ENCODE results near the gene GATB.

The GATB gene, protein sequence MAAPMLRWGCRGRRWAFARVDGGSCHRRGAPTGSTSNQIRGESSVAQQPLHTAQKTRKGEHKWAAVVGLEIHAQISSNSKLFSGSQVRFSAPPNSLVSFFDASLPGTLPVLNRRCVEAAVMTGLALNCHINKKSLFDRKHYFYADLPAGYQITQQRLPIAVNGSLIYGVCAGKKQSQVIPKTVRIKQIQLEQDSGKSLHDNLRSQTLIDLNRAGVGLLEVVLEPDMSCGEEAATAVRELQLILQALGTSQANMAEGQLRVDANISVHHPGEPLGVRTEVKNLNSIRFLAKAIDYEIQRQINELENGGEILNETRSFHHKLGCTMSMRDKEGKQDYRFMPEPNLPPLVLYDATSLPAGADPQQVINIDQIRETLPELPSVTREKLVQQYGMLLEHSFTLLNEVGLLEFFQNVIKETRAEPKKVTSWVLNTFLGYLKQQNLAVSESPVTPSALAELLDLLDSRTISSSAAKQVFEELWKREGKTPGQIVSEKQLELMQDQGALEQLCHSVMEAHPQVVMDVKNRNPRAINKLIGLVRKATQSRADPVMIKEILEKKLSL

DNA sequence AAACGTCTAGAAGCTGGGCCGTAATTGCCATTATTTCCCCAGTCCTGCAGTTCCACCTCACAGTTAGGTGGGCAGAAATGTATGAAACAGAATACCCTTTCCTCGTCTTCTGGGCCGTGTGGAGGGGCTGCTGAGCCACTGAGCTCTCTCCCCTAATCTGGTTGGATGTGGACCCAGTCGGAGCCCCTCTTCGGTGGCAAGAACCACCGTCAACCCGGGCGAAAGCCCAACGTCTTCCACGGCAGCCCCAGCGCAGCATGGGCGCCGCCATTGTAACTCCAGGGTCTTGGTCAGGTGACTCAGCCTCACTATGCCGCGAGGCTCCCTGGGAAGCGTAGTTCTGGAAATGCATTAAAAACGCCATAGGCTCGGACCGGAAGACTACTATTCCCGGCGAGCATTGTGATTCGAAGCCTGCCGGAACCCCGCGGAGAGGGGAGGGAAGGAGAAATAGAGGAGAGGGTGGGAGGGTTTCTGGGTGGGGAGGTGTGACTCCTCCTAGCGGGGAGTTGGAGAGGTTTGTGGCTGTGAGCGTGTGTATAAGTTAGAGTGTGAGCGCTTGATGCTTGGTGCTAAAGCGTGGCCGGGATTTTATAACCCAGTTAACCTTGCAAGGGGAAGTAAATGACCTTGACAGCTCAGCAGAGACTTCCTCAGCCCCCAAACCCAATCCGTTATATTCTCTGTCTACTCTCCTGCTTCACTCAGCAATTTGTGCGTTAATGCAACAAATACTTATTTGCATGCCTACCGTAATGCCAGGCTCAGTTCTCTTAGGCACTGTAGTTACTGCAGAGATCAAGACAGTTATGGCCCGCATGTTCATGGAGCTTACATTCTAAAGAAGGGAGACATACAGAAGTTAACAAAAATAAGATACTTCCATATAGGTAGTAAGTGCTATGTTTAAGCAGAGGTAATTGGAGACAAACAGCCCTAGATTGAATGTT, at the start of gene GATB:
Gene GATB, minus strand, starts transcription at position 296 of the 950 bp plus-strand sequence. Its CDS starts 25 bp downstream, at position 271.
- DNase-seq (ENCODE audit: low spot score) = peak; percentile 94

DNA sequence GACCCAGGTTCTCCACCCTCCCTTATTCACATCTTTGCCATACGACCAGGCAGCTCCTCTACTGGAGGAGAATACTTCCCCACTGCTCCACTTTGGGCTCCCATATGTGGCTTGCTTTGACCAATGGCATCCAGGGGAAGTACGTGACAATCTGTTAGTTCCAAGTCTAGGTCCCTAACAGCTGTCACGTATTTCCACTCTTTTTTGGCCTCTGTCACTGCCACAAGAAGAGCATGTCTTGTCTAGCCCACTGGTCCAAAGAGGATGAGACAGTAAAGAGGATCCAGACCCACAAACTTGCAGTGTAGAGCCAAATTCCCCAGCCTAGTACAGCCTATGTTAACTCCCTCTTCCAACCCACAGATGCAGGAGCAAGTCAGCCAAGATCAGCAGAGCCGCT, 49.7 kb upstream of the GATB start:
- no peak for DNase-seq (ENCODE audit: low spot score)

DNA sequence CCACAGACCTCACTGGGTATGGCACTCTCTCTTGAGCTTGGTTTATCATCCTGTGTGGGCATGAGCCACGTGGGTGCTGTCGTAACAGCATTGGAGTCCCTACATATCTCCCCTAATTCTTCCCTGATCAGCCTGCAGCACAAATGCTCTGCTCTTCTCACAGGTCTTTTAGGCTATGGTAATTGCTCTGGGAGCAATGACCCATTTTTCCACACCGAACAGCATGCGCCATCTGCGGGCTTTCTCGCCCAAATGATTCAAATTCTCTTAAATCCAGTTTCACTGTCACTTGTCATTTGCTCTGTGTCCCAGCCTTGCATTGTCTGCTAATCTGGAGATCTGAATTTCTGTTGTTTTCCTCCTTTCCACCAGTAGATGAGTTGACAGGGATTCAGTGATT, 48.9 kb upstream of the GATB start:
- no peak for DNase-seq (ENCODE audit: low spot score)

DNA sequence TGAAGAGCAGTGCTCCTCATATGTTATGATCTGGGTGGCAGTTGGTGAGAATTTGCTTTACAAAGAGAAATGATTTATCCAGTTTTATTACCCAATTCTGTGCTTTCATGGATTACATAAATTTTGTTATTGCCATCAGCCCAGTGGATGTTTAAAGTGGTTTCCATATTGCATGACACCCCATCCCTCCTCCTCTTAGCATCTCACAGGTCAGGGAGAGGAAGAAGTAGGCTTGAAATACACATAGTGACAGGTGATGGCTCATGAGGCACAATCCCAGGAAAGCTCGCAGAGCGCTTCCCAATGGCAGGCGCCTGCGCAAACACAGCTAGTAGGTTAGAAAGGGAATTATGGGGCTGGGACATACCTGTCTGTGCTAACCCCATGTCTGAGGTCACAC, 47.7 kb upstream of the GATB start:
- no peak for DNase-seq (ENCODE audit: low spot score)

DNA sequence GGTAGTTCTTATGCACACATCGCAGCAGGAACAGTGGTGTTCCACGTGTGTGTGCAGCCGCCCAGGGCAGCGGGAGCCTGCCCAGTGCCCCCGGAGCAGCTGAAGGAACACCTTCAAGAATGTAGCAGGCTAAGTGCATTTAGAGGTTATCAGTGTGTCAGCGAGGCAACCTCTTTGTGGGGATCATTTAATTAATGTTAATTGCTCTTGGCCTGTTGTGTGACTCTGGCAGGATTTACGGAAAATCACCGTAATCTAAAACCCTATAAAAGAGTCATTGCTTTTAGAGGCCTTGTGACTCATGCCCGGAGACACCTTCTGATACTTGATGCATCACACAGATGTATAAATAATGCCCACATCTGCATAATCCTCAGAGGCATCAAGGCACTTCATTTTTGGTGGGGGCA, 47.3 kb upstream of the GATB start:
- DNase-seq (ENCODE audit: low spot score) = no peak

DNA sequence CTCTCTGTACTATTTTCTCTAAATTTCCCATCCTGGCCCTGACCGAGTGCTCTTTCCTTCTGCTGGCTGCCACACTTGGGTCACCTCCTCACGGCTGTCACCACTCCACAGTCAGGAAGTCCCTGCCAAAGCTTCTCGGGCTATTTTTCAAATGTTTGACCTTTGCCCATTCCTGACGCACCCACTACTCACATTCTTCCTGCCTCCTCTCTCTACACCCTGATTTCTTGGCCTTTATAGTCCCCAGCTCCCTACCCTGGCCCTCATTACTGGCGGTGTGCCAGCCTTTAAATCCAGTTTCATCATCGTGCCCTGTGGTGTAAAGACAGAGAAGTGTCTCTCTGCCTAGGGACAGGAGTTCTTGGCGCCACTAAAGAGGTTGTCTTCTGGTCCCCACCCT, 46.4 kb upstream of the GATB start:
- no peak for DNase-seq (ENCODE audit: low spot score)

DNA sequence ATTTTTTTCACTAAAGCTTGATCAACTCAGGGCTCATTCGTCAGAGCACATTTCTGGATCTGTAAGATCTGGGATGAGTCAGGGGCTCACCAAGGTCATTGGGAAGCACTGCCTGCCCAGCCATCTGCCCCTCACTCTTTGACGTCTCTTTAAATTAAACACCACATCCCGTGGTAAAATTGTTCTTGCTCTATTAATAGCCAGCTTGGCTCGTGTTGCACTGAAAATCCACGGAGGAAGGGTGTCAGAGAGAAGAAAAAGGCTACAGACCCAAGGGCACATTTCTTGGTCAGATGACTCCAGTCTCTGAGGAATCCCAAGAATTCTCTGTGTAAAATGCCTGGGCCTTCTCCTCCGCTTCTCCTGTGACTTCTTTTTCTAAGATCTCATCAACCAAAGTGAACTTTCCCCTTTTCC, 45.7 kb upstream of the GATB start:
- no peak for DNase-seq (ENCODE audit: low spot score)

DNA sequence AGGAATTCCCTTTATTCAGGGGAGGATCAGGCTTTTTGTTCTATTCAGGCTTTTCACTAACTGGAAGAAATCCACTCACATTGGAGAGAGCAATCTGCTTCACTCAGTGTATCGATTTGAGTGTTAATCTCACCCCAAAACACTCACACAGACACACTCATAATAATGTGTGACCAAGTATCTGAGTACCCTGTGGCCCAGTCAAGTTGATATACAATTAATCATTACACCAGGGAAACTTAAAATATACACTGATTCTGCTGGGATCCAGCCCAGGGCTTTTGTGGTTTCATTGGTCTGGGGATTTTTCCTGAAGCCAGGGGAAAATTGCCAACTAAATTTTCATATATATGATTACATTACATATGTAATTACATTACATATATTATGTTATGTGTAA, 44.0 kb upstream of the GATB start:
- DNase-seq (ENCODE audit: low spot score) = no peak

DNA sequence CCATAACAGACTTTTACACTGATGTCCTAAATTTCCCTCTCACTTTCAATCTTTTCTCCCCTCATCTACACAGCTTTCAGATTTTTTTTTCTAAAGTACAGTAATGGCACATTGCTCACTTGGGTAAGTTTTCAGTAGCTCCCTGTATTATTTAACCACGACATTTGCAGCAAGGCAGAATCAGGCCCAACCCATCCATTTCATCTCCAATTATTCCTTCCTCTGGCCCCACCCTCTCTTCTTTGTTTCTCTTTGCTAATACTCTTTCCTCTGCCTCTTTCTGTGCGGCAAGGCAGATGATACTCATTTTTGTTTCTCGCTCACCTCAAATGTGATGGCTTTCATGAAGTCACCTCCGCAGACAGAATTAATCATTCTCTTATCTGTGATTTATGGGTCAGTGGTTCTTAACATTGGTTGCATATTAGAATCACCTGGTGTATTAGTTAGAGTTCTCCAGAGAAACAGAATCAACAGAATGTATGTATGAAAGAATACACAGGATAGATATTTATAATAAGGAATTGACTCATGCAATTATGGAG, 43.4 kb upstream of the GATB start:
- no peak for DNase-seq (ENCODE audit: low spot score)

DNA sequence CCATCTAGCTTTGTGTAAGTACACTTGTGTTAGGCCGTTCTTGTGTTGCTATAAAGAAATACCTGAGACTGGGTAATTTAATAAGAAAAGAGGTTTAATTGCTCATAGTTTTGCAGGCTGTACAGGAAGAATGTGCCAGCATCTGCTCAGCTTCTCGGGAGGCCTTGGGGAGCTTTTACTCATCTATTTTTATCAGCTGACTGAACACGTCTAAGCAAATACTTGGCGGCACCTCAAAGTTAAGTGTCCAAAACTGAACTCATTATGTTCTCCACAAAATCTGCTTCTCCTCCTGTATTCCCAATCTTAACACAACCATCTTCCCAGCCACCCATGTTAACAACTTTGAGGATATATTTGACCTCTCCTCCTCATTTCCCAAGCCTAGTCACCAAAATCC, 42.4 kb upstream of the GATB start:
- DNase-seq (ENCODE audit: low spot score) = no peak

DNA sequence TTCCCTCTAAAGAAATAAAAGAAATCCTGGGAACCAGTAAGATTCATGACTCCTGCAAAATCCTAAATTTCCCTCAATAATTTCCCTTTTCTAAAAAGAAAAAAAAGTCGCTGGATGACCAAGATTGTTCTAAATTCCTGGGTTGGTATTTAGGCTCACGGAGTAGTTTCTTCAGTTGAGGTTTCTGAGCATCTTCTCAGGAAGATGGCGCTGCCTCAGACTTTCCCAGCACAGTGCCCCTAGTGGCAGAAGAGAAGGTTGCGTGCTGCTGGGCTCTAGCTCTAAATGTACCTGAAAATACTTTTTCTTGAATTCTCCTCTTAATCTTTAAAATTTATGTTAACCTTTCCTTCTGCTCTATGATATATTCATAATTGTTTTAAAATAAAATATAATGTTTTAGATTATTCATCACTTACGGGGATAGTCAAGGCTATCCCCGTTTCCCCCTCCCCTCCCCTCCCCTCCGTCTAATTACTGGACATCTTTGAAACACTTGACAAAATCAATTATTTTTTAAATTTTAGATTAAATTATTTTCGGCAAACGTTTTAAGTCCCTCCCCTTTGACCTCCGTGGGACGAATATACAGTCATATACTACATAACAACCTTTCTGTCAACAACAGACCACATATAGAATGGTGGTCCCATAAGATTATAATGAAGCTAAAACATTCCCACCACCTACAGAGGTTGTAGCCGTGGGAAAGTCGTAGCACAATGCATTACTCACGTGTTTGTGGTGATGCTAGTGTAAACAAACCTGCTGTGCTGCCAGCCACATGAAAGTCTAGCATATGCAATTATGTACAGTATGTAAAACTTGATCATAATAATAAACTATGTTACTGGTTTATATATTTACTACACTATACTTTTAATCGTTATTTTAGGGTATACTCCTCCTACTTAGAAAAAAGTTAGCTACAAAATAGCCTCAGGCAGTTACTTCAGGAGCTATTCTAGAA, 41.0 kb upstream of the GATB start:
- peak; percentile 69 for DNase-seq (ENCODE audit: low spot score)

DNA sequence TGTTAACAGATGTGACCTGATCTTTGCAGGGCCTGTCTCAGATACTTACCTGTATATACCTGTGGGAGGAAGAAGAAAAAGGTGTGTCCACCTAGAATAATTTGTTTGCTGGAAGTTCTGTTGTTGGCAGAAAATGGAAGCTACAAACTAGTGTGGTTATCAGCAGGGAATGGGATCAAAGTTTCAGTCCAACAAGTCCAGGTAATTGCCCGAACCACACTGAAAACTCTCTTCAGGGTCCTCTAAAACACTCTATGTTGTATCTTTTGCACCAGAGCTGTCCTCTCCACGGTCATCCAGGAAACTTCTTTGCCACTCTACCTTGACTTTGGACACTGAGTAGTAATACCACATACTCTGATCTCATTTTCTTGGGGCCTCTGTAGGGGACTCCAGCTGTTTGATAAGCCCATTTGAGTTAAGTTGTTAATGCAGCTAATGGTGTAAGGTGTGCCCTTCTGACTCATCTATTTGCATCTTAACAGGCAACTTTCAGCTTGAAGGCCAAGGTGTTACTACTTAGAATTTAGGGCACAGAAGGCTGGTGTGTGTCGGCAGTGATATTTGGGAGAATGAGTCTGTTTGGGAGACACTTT, 38.7 kb upstream of the GATB start:
- DNase-seq (ENCODE audit: low spot score) = no peak

DNA sequence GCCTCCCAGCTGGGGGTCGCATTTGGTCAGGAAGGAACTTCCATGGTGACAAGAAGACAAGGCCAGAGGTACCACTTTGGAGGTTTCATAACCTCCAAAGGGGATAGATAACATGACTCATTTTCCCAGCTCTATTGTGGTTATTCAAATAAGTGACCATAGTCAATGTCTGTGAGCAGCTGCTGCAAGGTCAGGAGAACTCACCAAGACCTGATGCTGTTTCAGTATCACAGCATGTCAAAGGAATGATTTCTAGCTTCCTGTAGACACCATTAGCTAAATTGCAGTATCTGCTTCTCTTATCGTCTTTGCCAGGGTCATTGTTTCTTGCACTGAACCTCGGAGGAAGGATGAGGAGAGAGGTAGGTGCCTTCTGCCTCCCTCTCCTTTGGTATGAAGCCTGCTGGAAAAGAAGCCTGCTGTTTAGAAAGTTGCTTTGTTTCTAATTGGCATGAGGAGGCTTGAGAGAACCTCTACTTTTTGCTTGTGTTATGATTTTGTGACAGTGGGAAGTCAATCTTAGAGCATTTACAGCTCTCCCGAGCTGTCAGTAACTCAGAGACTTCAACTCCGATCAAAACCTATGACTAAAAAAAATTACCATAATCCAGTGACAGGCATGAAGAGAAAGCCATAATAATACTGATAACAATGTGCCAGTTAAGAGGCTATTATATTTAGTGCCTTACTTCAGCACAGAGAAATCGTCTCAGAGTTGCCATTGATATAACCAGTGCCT, 38.0 kb upstream of the GATB start:
- no peak for DNase-seq (ENCODE audit: low spot score)

DNA sequence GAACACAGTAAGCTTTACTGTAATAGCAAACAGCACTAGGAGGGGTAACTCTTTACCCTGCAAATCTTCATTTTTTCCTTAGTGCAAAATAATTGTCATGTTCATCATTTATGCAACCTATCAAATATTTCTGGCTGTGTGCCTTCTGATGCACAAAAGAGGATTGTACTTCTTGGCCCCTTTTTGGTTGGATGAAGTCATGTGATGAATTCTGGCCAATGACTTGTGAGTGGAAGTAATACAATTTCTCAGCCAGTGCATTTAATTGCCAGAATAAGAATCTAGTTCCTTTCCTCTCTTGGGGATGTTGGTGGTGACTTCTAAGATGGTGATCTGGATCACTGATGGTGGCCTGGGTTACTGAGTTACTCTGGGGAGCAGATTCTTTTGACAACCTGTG, 37.0 kb upstream of the GATB start:
- DNase-seq (ENCODE audit: low spot score) = no peak

DNA sequence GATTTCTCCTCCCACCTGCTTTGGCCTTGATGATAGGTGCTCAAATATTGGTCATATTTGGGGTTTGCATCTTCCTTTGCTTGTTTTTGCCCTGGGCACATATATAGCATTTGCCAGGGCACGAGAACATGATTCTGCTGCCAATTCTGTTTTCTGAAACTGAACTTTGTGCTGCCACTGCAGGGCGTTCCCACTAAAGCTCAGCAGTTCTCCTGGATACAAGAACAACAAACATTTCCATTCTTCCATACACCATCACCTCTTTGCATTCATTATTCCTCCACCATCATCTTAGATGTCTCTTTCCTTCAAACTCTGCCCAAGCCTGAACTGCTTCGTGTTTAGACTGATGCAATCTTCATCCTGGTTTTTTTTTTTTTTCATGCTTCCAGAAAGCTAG, 36.3 kb upstream of the GATB start:
- no peak for DNase-seq (ENCODE audit: low spot score)

DNA sequence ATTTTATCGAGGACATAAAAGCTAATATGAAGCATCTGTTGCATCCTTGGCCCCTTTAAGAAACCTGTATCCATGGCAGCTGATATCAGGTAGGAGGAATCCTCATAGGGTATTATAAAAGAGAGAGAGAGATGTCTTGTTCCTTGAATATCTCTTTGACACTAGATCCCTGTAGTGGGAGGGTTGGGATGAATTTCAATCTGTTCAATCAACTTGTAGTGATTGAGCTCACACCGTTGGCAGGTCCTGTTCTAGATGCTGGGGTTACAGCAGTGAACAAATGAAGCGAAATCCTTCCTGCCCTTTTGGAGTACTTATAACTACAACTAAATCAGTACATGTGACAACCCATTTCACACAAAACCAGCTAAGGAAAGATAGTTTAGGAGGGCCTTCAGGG, 35.3 kb upstream of the GATB start:
- DNase-seq (ENCODE audit: low spot score) = no peak

DNA sequence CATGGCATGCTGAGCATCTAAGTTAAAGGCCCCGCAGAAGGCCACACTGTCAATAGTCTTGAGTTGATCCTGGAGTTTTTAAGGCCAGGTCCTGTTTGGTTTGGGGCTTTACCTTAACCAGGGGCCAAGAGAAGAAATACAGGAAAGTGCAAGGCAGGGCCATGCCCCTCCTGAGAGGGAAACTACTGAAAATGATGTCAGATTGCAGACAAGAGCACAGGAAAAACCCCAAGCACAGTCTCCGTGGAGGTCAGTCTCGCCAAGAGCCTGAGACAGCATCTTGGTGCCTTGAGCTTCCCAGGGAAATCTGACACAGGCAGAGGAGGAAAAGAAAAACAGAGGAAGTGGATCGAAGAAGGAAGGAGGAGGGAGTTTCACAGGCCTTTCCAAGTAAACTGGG, 32.2 kb upstream of the GATB start:
- DNase-seq (ENCODE audit: low spot score) = no peak

DNA sequence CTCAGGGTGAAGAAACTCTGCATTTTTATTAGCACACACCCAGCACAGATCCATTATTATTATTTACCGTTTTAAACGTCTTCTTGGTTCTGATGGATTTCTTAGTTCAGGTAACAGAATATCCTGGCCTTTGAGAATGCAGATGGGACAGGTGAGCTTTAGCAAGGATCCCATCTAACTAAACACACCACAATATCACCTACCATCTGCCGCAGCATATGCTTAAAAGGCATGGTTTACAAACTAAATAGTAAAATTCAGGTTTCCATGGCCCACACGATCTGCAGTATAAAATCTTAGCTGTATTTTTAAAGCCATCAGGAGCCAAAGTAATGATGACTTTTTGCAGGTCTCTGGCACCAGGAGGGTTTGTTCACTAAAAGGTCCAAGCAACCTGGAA, 31.7 kb upstream of the GATB start:
- no peak for DNase-seq (ENCODE audit: low spot score)

DNA sequence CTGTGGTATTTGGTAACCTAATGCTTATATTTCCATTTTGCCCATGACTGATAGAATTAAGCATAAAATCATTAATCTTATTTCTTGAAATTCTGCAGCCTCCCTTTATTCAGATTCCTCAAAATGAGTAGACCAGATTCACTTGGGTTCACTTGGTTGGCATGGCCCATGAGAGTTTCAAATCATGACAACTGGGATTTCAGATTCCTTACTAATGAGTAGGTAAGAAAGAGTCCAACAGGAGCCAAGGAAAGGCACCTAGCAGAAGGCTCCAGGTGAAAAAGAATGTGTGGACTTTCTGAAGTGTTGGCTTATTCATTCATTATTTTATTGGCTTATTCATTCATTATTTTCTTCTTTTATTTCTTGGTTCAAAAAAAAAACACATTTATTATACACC, 27.2 kb upstream of the GATB start:
- no peak for DNase-seq (ENCODE audit: low spot score)

DNA sequence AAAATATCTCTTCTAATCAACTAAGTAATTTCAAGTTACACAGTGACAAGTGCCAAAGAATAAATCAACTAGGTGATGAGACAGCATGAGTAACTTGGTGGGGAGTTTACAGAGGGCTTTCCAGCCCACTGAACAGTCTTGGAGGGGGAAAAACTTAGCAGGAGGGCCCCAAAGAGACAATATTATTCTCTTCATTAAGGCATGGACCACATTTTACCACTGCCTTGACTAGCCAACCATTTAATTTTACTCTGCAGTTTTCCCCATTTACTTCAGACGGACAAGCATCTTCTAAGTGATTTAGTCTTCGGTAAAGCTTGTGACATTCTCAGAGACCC, 25.3 kb upstream of the GATB start:
- no peak for DNase-seq (ENCODE audit: low spot score)

Measured in hematopoietic multipotent progenitor cell treated with erythropoietin and hydrocortisone succinate and interleukin-3 and kit ligand, for 15 days (in vitro differentiated cells).